ENCODE measurements around the gene SMPD3.

SMPD3 gene

GRCh38 chr16:68487669-68488068 is 39.4 kb upstream of the SMPD3 start:
- no peak overlapping the region for H3K4me3 ChIP-seq (replicated peaks; ENCODE audit: insufficient read depth, low read length)
- no peak for DNase-seq (ENCODE audit: low read depth in 1 of 2, low spot score in 1 of 2)
- H3K27me3 ChIP-seq (ENCODE audit: insufficient read depth, poor library complexity, severe bottlenecking), result no peaks in the 10 kb centered on the region
- no peak overlapping the region for H3K27ac ChIP-seq (replicated peaks)
- TF ChIP-seq CTCF (IDR thresholded peaks at IDR 0.05; ENCODE audit: insufficient read depth, low read length), result no peak
- no peak for TF ChIP-seq SPI1 (IDR thresholded peaks at IDR 0.05; ENCODE audit: borderline replicate concordance, low read depth)

DNA sequence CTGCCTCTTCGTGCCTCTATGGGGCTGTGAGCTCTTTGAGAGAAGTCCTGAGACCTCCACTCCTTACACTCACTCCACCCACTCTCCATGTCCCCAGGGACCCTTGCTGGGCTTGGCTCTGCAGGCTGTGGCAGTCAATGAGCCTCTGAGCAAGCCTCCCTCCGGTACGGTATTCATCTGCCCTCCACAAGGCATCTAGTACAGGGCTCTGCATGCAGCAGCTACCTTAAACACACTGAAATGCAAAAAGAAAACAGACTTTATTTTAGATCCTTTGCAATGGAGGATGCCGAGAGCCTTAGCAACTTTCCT is 38.9 kb upstream of the SMPD3 start:
- no peak for DNase-seq (ENCODE audit: low read depth in 1 of 2, low spot score in 1 of 2)
- Histone ChIP-seq H3K27me3 (ENCODE audit: insufficient read depth, poor library complexity, severe bottlenecking) (no peaks in the 10 kb centered on the region), H3K27ac (replicated peaks) (no peak overlapping the region), H3K4me3 (replicated peaks; ENCODE audit: insufficient read depth, low read length) (no peak overlapping the region)
- TF ChIP-seq GABPA (IDR thresholded peaks at IDR 0.05; ENCODE audit: low read depth) (no peak), POLR2AphosphoS5 (IDR thresholded peaks at IDR 0.05; ENCODE audit: low read depth) (no peak), CTCF (IDR thresholded peaks at IDR 0.05; ENCODE audit: insufficient read depth, low read length) (no peak), SPI1 (IDR thresholded peaks at IDR 0.05; ENCODE audit: borderline replicate concordance, low read depth) (no peak)
- TF ChIP-seq, protein P1, sequence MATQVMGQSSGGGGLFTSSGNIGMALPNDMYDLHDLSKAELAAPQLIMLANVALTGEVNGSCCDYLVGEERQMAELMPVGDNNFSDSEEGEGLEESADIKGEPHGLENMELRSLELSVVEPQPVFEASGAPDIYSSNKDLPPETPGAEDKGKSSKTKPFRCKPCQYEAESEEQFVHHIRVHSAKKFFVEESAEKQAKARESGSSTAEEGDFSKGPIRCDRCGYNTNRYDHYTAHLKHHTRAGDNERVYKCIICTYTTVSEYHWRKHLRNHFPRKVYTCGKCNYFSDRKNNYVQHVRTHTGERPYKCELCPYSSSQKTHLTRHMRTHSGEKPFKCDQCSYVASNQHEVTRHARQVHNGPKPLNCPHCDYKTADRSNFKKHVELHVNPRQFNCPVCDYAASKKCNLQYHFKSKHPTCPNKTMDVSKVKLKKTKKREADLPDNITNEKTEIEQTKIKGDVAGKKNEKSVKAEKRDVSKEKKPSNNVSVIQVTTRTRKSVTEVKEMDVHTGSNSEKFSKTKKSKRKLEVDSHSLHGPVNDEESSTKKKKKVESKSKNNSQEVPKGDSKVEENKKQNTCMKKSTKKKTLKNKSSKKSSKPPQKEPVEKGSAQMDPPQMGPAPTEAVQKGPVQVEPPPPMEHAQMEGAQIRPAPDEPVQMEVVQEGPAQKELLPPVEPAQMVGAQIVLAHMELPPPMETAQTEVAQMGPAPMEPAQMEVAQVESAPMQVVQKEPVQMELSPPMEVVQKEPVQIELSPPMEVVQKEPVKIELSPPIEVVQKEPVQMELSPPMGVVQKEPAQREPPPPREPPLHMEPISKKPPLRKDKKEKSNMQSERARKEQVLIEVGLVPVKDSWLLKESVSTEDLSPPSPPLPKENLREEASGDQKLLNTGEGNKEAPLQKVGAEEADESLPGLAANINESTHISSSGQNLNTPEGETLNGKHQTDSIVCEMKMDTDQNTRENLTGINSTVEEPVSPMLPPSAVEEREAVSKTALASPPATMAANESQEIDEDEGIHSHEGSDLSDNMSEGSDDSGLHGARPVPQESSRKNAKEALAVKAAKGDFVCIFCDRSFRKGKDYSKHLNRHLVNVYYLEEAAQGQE (IDR thresholded peaks at IDR 0.05; ENCODE audit: insufficient replicate concordance, low read depth), result no peak

GRCh38 chr16:68486502-68487202 is 38.3 kb upstream of the SMPD3 start:
- no peak for DNase-seq (ENCODE audit: low read depth in 1 of 2, low spot score in 1 of 2)
- Histone ChIP-seq H3K4me3 (replicated peaks; ENCODE audit: insufficient read depth, low read length) (no peak overlapping the region), H3K27me3 (ENCODE audit: insufficient read depth, poor library complexity, severe bottlenecking) (no peaks in the 10 kb centered on the region), H3K27ac (replicated peaks) (no peak overlapping the region)
- TF ChIP-seq CTCF (IDR thresholded peaks at IDR 0.05; ENCODE audit: insufficient read depth, low read length), result no peak
- no peak for TF ChIP-seq GABPA (IDR thresholded peaks at IDR 0.05; ENCODE audit: low read depth)
- TF ChIP-seq, protein P1 (IDR thresholded peaks at IDR 0.05; ENCODE audit: insufficient replicate concordance, low read depth), result no peak
- no peak for TF ChIP-seq SPI1 (IDR thresholded peaks at IDR 0.05; ENCODE audit: borderline replicate concordance, low read depth)

GRCh38 chr16:68481636-68482035 is 33.3 kb upstream of the SMPD3 start:
- Histone ChIP-seq H3K4me3 (replicated peaks; ENCODE audit: insufficient read depth, low read length) (no peak overlapping the region), H3K27me3 (ENCODE audit: insufficient read depth, poor library complexity, severe bottlenecking) (no peaks in the 10 kb centered on the region), H3K27ac (replicated peaks) (peak overlapping the region; percentile 39; the same call in 1 of the 2 replicates)
- peak; percentile 29 to 74 for DNase-seq (ENCODE audit: low read depth in 1 of 2, low spot score in 1 of 2)
- TF ChIP-seq POLR2AphosphoS5 (IDR thresholded peaks at IDR 0.05; ENCODE audit: low read depth), result no peak
- TF ChIP-seq CTCF (IDR thresholded peaks at IDR 0.05; ENCODE audit: insufficient read depth, low read length), result no peak
- TF ChIP-seq SPI1 (IDR thresholded peaks at IDR 0.05; ENCODE audit: borderline replicate concordance, low read depth), result no peak
- no peak for TF ChIP-seq GABPA (IDR thresholded peaks at IDR 0.05; ENCODE audit: low read depth)
- TF ChIP-seq, protein P1 (IDR thresholded peaks at IDR 0.05; ENCODE audit: insufficient replicate concordance, low read depth), result no peak

All from HL-60 (cell line).